GOT3 (cell line): ENCODE results near the gene DMD.

Experiments
- DNase-seq: peaks from one replicate; lab custom pipeline; 2025; ENCODE audit warnings: mixed read lengths; lab: John Stamatoyannopoulos, UW

DMD gene

DNA sequence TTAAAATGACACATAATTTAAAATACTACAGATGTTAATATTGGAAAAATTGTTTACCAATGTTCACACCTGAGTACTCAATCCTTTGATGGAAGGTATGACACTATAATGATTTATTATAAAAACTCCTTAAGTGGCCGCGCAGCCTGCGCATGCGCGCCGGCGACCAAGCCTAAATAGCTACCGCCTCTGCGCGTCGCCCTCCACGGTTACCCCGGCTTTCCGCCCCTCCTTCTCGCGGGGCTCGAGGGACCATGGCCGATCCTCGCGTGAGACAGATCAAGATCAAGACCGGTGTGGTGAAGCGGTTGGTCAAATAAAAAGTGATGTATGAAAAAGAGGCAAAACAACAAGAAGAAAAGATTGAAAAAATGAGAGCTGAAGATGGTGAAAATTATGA, 170.2 kb downstream of the DMD start:
- no peak for DNase-seq

DNA sequence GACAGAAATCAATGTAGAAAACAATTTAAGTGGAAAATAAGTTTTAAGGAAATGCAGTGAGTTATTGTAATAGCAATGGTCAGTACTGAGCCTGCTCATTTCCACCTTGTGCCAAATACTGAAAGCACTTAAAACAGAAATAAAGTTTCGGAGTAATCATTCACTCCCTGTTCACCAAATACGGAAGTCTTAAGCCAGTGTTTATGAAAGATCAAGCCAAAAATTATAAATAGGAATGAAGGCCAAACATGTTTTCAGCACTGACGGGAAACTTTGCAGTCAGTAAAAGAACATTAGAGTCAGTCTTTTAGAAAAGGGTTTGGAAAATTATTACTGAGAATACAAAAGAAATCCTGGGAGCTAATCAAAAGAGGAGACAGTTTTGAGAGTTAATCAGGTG, 178.6 kb downstream of the DMD start:
- no peak for DNase-seq

DNA sequence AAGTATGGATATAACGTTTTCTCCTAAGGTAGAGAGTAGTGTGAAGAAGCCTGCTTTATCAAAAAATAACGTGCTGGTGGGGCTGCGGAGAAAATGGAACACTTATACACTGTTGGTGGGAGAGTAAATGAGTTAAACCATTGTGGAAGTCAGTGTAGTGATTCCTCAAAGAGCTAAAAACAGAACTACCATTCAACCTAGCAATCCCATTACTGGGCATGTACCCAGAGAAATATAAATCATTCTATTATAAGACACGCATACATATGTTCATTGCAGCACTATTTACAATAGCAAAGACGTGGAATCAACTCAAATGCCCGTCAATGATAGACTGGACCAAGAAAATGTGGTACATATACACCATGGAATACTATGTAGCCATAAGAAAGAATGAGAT, 196.4 kb downstream of the DMD start:
- DNase-seq: no peak

DNA sequence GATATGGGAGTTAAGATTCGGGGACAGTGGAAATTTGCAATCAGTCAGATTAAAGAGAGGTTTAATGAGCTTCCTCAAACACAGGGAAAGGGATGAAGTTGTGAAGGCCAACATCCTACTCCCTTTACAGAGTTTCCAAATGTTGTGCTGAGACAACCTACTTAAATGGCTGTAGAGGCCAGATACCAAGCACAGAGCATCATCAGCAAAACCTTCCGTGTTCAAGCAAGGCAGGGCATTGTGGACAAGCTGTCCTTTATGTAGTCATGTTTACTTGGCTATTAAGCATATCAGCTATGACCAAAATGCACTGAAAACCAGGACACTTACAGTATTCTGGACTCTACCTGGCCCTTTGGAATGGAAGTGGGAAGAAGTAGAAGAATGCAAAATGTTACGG, 197.3 kb downstream of the DMD start:
- no peak for DNase-seq

DNA sequence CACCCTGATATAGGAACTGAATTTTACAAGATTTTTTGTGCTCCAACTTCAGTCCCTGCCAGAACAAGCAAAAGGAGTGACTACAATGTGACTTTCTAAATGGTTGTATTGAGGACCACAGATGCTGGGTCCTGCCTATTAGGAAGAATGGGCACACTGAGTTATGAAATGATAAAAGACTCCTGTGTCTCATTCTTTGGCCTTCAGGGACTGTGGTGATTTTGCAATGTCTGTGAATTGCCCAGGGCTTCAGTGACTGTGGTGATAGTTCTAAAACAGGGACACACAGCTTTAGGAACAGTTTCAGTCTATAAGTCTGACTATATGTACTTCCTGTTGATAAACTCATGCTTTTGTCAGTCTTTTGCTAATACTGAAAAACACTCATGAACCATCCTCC, 210.2 kb downstream of the DMD start:
- DNase-seq: no peak

DNA sequence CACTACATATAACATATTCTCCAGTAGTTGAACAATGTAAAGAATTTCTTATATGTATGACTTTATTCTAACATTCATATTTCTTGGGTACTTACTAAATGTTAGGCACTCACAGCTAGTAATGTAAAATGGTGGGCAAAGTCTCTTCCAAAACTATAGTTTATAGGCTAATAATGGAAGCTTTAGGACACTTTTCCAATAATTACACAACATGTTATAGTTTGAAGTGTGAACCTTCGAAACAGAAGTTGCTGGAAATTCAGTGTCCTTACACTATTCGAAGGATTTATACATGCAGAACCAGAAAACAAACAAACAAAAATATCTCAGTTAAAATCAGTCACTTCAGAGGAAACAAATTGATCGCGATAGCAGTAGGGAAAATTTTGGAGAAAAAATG, 212.6 kb downstream of the DMD start:
- DNase-seq: no peak

DNA sequence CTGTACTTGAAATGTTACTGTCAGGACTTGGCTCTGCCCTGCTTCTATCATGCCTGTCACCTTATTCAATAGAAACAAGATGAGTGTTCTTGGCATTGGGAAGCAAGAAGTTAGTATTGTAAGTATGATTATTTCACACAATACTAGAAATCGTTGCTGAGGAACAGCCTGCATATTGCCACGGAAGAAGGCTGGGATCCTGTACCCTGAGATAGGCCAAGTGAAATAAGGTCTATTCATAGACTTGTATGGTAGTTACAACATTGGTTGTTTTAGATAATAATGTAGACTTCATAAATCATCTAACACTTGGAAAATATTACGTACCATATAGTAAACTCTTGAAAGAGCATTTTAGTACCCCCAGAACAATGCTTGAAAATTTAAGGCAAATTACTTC, 215.9 kb downstream of the DMD start:
- DNase-seq: no peak

DNA sequence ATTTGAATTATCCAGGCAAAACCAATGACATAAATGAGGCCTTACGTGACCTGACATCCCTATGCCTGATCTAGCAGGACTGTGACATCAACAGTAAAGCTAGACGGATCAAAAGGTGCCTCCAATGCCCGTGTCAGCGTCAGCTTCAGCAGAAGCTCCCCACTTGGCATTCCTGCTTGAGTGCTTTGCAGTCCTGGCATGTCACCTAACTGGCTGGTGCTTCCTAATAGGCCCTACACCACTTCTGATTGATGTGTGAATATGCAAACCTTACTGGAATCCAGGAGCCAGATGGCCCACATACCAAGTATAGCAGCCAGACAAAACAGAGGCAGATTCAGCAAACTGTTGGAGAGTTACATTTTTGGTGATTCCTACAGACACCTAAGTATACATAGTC, 224.2 kb downstream of the DMD start:
- no peak for DNase-seq

DNA sequence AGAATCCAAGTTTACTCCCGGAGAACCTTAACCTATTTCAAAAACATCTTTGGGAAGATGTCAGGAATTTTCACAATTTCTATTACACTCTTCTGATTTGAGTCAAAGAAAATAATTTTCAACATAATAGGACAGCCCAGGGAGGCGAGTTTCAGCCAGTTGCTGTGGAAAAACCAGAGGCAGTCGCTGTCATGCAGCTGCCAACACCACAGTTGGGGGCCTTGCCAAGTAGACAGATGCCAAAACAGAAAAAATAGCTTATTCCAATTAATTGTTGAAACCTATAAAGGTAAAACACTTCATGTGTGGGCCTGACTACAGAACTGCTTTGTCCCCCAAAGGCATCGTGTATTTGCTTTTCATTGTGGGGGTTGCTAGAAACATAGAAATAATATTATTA, 225.8 kb downstream of the DMD start:
- no peak for DNase-seq

DNA sequence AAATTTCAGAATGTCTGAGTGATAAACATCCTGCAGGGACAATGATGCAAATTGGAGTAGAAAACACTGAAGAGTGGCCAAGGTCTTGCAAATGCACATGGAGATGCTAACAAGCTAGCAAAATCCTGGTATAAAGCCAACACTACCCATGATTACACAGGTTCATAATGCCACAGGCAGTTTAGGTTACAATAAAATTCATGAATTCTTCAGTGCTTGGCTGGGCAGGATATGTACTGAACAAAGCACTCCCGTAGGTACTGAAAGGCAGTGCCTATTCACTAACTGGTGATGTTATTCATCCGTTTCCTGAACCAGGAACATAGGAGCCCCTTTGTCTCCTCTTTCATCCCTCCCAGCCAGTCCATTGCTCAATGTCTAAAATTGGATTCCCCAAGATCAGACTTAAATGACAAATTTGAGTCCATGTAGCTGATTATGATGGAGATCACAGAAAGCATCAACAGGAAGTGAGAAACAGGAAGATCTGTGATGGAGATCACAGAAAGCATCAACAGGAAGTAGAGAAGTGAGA, 244.5 kb downstream of the DMD start:
- DNase-seq: no peak

DNA sequence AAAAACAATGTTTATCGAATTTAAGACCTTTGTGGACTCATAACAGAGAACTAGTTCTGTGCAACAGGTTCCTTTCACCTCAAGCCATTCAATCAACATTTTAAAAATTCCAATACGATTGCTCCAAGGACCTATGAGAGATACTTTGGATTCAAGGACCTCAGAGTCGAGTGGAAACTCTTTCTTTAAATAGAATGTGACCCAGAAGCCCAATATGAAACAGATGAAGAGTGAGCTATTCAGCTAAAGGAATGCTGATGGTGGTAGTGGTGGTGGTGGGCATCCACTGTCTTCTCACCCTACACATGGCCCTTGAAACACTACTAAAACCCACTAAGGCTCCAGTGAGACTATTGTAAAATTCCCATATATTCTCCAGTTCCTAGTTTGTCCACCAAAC, 257.2 kb downstream of the DMD start:
- no peak for DNase-seq

DNA sequence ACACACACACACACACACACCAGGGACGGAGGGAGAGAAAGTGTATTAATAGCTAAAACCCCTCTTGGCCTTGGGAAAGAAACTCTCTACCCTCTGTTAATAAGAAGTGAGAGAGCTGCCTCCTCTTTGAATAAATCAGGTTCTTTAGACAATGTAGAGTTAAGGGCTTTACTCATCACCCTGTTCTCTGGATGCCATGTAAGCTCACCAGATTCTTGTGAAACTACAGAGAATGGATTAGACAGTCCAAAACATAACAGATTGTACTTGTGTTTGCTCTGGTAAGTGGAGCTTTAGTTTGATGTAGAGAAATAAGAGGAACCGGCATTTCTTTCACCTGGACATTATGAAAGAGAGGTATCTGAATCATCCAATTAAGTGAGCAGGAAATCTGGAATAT, 263.2 kb downstream of the DMD start:
- DNase-seq: no peak

DNA sequence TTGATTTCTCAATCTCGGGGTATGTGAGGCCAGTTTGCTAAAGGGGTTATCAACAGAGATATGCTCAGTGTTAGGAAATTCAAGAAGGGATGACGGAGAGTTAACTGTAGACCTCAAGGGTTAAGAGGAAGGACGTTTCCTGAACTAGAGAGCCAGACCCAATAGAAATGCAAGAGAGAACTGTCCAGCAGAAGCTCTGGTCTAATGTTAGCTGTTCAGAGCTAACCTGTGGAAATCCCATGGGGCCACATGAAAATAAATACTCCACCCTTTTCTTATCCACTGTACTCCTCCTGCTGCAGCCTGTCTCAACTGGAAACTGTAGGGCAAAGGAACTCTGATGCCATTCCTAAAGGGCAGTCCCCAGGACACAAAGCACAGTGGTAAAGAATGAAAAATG, 274.3 kb downstream of the DMD start:
- no peak for DNase-seq

DNA sequence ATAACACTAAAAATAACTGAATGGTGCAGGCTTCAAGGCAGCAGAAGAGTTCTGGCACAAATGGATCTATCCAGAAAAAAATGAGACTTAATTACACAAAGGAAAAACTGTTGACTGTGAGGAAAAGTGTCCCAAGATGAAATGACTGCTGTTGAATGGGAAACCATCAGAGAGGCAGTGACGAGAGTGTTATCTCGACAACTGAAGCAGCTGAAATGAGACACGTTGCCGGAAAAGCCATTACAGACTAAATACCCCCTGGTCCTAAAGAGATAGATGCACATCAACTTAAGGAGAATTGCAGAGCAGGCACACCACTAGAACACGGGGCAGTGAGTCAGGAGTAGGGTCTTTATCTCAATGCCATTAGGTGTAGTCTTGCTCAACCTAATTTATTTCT, 277.8 kb downstream of the DMD start:
- DNase-seq: no peak

DNA sequence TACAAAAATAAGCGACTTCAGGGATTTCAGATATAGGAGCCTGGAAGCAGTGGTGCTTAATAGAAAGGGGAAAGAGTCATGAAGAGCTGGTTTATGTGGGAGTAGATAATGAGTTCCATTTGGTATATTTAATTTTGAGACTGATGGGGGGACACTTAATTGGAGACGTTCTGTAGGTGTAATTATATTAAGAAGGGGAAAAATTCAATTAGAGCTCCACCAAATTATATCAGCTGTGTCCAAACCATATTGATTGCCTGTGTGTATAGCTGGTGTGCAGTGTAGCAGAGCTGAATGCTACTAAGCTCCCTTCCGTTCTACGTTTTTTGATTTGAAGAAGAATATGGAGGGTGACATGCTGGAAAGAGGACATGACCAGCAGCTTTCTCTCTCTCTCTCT, 282.3 kb downstream of the DMD start:
- DNase-seq: no peak

DNA sequence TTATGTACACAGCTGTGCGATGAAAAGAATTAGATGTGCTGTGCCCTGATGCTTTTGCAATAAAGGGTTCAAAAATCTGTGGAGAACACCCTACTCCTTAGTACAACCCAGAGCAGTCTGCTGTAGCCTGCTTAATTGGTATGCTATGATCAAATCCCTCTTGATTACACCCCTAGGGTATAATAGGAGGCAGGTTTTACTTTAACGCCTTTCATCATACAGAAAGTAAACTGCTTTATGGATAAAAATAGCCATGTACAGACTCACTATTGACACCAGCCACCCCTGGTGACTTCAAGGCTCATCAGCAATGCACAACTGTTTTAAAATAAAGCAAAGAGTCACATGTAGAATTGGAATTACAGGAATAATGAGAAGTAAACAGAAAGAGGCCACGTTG, 315.3 kb downstream of the DMD start:
- no peak for DNase-seq

DNA sequence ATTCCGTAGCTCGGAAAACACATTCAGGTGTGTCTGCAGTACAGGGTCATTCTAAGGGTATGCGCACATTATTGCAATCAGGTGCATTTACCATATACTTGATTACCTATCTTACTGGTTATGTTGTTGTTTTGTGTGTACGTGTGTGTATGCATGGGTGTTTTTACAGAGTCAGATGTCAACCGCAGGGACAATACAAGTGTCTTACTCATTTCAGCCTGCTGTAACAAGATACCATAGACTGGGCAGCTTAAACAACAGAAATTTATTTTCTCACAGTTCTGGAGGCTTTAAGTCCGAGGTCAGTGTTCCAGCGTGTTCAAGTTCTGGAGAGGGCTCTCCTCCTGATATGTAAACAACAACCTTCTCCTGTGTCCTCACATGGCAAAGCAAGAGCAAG, 316.7 kb downstream of the DMD start:
- DNase-seq: no peak

DNA sequence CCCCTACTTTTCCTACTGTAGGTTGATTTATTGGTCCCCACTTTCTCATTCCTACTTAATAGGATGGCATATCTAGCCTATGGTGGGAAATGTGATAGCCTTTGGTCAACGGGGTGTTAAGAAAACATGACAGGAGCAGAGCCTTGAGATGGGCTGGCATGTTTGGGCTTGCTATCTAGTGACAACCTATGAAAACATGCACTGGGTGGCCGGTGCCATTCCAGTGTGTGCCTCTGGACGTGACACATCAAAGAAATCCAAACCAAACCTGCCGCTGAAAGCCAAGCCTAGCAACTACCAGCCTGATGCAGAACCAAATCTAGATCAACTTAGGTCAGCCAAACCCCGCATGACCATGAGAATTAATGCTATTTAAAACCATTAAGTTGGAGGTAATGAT, 317.6 kb downstream of the DMD start:
- no peak for DNase-seq

DNA sequence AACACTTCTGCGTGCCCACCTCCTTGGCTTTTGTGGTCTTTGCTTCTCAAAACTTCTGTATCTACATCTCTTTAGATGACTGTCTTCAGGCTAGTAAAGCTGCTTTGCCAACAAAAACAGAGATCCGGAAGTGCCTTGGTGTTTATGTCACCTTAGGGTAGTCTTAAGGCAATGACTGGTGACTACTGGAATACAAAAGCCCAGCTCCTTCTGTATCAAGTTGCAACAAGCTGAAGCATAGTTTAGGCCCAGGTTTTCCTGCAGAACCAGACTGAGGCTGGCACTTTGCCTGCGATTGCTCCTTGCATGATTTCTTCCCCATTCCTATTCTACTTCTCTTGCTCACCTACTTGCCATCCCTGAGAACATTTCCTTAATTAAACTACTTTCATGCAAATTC, 333.8 kb downstream of the DMD start:
- no peak for DNase-seq

DNA sequence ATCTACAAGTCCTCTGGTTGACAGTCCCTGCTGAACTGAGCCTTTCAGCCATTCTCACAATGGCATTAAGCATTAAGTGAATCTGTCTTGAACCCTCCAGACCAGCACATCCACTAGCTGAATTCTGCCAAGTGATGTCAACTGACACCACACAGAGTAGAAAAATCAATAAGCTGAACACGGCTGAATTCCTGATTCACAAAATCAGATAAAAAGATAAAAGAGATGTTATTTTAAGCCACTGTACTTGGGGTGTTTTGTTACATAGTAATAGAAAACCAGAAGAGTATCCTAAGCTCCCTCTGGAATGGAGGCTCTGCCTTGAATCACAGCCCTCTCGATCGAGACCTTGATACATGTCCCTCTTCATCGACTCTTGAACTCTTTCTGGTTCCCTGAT, 336.5 kb downstream of the DMD start:
- DNase-seq: no peak

DNA sequence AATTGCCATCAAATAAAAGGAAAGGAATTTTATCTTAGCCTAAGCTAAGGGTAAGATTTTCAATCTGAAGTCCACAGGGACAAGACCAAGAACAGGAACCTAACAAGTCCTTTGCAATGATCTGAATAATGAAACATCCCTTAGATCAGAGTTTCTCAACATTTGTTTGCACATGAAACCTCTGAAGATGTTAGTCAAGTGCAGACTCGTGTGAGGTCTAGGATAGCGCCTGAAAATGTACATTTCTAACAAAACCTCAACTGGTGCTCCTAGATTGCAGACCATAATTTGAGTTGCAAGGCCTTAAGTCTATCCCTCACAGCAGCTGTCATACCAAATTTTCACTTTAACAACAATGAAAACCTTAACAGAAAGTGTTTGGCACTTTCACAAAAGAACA, 337.6 kb downstream of the DMD start:
- DNase-seq: no peak

DNA sequence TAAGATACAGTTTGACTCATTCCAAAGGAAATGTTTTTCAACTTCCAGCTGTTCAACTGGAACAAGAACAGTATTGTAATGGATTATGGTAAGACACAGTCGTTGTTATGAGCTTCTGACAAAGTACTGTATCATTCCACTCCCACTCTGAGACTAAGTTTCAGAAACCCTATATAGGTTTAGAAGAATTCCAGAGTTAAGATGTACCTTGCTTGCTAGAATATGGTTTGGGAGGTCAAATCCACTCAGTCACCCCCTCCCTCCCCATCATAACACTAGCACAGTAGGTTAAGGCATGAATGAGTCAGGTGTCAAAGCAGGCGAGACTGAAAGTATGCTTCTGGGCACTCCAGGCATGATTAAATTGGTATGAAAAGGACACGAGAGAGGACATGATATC, 339.7 kb downstream of the DMD start:
- DNase-seq: no peak

DNA sequence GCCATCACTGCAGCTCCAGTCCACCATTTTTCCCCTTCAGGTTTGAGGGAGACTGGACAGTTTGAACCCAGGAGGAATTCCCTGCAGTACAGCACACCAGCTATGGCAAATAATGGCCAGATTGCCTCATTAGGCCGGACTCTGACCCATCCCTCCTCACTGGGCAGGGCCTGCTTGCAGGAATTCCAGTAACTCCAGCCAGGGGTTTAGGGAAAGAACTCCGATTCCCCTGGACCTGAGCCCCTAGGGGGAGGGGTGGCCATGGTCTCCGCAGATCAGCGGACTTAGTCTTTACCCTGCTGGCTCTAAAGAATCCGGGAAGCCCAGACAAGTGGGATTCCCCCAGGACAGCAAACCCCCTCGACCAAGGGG, 342.8 kb downstream of the DMD start:
- DNase-seq: no peak

DNA sequence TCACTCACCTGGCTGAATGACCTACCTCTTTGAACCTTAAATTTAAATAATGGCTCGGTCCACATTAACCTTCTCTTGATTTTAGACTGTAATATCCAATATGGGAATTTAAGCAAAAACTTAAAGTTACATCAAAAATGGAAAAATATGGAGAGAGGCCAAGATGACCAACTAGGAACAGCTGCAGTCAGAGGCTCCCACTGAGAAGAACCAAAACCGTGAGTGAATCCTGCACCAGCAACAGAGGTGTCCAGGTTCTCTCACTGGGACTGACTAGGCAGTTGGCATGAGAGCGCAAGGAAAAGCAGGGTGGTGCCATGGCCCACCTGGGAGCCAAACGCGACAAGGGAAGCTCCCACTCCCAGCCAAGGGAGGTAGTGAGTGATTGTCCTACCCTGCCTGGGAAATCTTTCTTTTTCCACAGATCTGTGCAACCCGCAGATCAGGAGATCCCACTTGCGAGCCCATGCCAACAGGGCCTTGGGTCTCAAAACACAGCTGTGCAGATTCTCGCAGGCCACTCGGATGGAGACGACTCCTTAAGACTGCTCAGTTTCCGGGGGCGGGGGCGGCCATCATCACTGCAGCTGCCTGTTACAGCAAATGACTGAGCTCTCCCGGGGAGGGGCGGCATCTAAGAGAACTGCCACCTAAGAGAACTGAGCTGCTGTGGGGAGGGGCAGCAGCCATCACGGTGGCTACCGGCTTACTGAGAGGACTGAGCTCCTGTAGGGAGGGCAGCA, 343.4 kb downstream of the DMD start:
- DNase-seq: no peak

DNA sequence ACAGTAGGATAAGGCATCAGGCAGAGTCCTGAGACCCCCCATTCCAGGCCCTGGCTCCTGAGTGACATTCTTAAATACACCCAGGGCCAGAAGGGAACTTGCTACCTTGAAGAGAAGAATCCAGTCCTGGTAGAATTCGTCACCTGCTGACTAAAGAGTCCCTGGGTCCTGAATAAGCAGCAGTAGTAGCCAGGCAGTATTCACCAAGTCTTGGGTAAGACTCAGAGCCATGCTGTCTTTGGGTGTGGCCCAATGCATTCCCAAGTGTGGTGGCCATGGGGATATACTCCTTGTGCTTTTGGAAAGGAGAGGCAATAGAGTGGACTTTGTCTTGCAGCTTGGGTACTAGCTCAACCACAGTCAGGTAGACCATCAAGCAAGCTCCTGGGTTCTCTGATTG, 359.1 kb downstream of the DMD start:
- DNase-seq: no peak
